HEK293 (cell line): ENCODE data around the gene SYTL2.
A peak's percentile ranks its signal among the peaks of the same experiment; 100 is the strongest.

ENCODE experiments used
- ELK4 ChIP-seq: IDR thresholded peaks from 2 replicates; pipeline ENCODE4 v1.6.1; 2011; ENCODE audit warnings: mild to moderate bottlenecking, low read depth, low read length, borderline replicate concordance
- GLI4 ChIP-seq: fragments of 450-650 bp; formaldehyde crosslinking; IDR thresholded peaks from 2 replicates; pipeline ENCODE4 v1.5.1; 2016; ENCODE audit warnings: missing biosample characterization, missing genetic modification characterization
- REPIN1 ChIP-seq: fragments of 450-650 bp; formaldehyde crosslinking; IDR thresholded peaks from 2 replicates; pipeline ENCODE4 v1.5.1; 2017; ENCODE audit warnings: missing biosample characterization, missing genetic modification characterization, low read depth
- SALL2 ChIP-seq: fragments of 450-650 bp; formaldehyde crosslinking; IDR thresholded peaks from 2 replicates; pipeline ENCODE4 v1.5.0; 2017; ENCODE audit warnings: missing biosample characterization, mild to moderate bottlenecking, missing genetic modification characterization, borderline replicate concordance
- SP7 ChIP-seq: fragments of 450-650 bp; formaldehyde crosslinking; IDR thresholded peaks from 2 replicates; pipeline ENCODE4 v1.5.1; 2016; ENCODE audit warnings: missing biosample characterization, missing genetic modification characterization
- WT1 ChIP-seq: fragments of 450-650 bp; formaldehyde crosslinking; IDR thresholded peaks from 2 replicates; pipeline ENCODE4 v1.5.1; 2016; ENCODE audit warnings: missing biosample characterization, missing genetic modification characterization
- YY1 ChIP-seq: fragments of 450-650 bp; formaldehyde crosslinking; IDR thresholded peaks from 2 replicates; pipeline ENCODE4 v1.5.1; 2018; ENCODE audit warnings: missing biosample characterization, missing genetic modification characterization
- ZBTB17 ChIP-seq: fragments of 450-650 bp; formaldehyde crosslinking; IDR thresholded peaks from 2 replicates; pipeline ENCODE4 v1.5.1; 2016; ENCODE audit warnings: missing biosample characterization, missing genetic modification characterization
- ZBTB6 ChIP-seq: fragments of 450-650 bp; formaldehyde crosslinking; IDR thresholded peaks from 2 replicates; pipeline ENCODE4 v1.5.1; 2017; ENCODE audit warnings: missing biosample characterization, missing genetic modification characterization
- ZFHX2 ChIP-seq: fragments of 450-650 bp; formaldehyde crosslinking; conservative IDR thresholded peaks from 2 replicates; pipeline ENCODE4 v1.5.1; 2016; ENCODE audit warnings: missing biosample characterization, missing genetic modification characterization
- ZIC2 ChIP-seq: fragments of 450-650 bp; formaldehyde crosslinking; IDR thresholded peaks from 2 replicates; pipeline ENCODE4 v1.5.1; 2016; ENCODE audit warnings: missing biosample characterization, missing genetic modification characterization
- ZNF10 ChIP-seq: fragments of 450-650 bp; formaldehyde crosslinking; IDR thresholded peaks from 2 replicates; pipeline ENCODE4 v1.5.1; 2017; ENCODE audit warnings: missing biosample characterization, missing genetic modification characterization
- ZNF2 ChIP-seq: fragments of 450-650 bp; formaldehyde crosslinking; IDR thresholded peaks from 2 replicates; pipeline ENCODE4 v1.5.1; 2016; ENCODE audit warnings: missing biosample characterization, missing genetic modification characterization
- ZNF335 ChIP-seq: fragments of 450-650 bp; formaldehyde crosslinking; conservative IDR thresholded peaks from 2 replicates; pipeline ENCODE4 v1.5.1; 2016; ENCODE audit warnings: missing biosample characterization, missing genetic modification characterization
- ZNF341 ChIP-seq: fragments of 450-650 bp; formaldehyde crosslinking; IDR thresholded peaks from 2 replicates; pipeline ENCODE4; 2016; ENCODE audit warnings: low read depth, missing biosample characterization, missing genetic modification characterization
- ZNF423 ChIP-seq: fragments of 450-650 bp; formaldehyde crosslinking; IDR thresholded peaks from 2 replicates; pipeline ENCODE4 v1.5.1; 2016; ENCODE audit warnings: missing biosample characterization, missing genetic modification characterization
- ZNF48 ChIP-seq: fragments of 450-650 bp; formaldehyde crosslinking; IDR thresholded peaks from 2 replicates; pipeline ENCODE4 v1.5.1; 2016; ENCODE audit warnings: missing biosample characterization, missing genetic modification characterization
- ZNF529 ChIP-seq: fragments of 450-650 bp; formaldehyde crosslinking; IDR thresholded peaks from 2 replicates; pipeline ENCODE4 v1.5.1; 2017; ENCODE audit warnings: missing genetic modification characterization, missing biosample characterization; ENCODE audit not compliant: insufficient replicate concordance
- ZNF580 ChIP-seq: fragments of 450-650 bp; formaldehyde crosslinking; IDR thresholded peaks from 2 replicates; pipeline ENCODE4 v1.5.1; 2016; ENCODE audit warnings: missing biosample characterization, missing genetic modification characterization
- ZNF624 ChIP-seq: fragments of 450-650 bp; formaldehyde crosslinking; IDR thresholded peaks from 2 replicates; pipeline ENCODE4 v1.5.1; 2017; ENCODE audit warnings: missing biosample characterization, missing genetic modification characterization
- ZNF629 ChIP-seq: fragments of 450-650 bp; formaldehyde crosslinking; IDR thresholded peaks from 2 replicates; pipeline ENCODE4 v1.5.1; 2017; ENCODE audit warnings: missing biosample characterization, missing genetic modification characterization
- ZNF654 ChIP-seq: fragments of 450-650 bp; formaldehyde crosslinking; IDR thresholded peaks from 2 replicates; pipeline ENCODE4 v1.5.1; 2016; ENCODE audit warnings: low read depth, missing biosample characterization, missing genetic modification characterization
- ZNF658 ChIP-seq: fragments of 450-650 bp; formaldehyde crosslinking; IDR thresholded peaks from 2 replicates; pipeline ENCODE4; 2016; ENCODE audit warnings: missing biosample characterization, missing genetic modification characterization
- ZNF76 ChIP-seq: fragments of 450-650 bp; formaldehyde crosslinking; IDR thresholded peaks from 2 replicates; pipeline ENCODE4; 2016; ENCODE audit warnings: low read depth, missing biosample characterization, missing genetic modification characterization, borderline replicate concordance
- ZNF777 ChIP-seq: fragments of 450-650 bp; formaldehyde crosslinking; IDR thresholded peaks from 2 replicates; pipeline ENCODE4 v1.5.1; 2017; ENCODE audit warnings: missing biosample characterization, missing genetic modification characterization, borderline replicate concordance
- ZNF785 ChIP-seq: fragments of 450-650 bp; formaldehyde crosslinking; IDR thresholded peaks from 2 replicates; pipeline ENCODE4 v1.5.1; 2016; ENCODE audit warnings: missing biosample characterization, missing genetic modification characterization
- ZSCAN30 ChIP-seq: fragments of 450-650 bp; IDR thresholded peaks from 2 replicates; pipeline ENCODE4 v1.5.1; 2018; ENCODE audit warnings: missing biosample characterization, mild to moderate bottlenecking, missing genetic modification characterization, moderate library complexity
- ZSCAN4 ChIP-seq: fragments of 450-650 bp; formaldehyde crosslinking; IDR thresholded peaks from 2 replicates; pipeline ENCODE4 v1.5.1; 2017; ENCODE audit warnings: missing biosample characterization, missing genetic modification characterization
- TF ChIP-seq, protein P1 (sequence below): fragments of 450-650 bp; formaldehyde crosslinking; IDR thresholded peaks from 2 replicates; pipeline ENCODE4 v1.5.1; 2016; ENCODE audit warnings: missing biosample characterization, missing genetic modification characterization
- TF ChIP-seq, protein P2 (sequence below): fragments of 450-650 bp; formaldehyde crosslinking; IDR thresholded peaks from 2 replicates; pipeline ENCODE4 v1.5.1; 2016; ENCODE audit warnings: missing biosample characterization, missing genetic modification characterization
- TF ChIP-seq, protein P3 (sequence below): fragments of 450-650 bp; formaldehyde crosslinking; IDR thresholded peaks from 2 replicates; pipeline ENCODE4 v1.5.1; 2016; ENCODE audit warnings: missing biosample characterization, missing genetic modification characterization

SYTL2 gene

DNA sequence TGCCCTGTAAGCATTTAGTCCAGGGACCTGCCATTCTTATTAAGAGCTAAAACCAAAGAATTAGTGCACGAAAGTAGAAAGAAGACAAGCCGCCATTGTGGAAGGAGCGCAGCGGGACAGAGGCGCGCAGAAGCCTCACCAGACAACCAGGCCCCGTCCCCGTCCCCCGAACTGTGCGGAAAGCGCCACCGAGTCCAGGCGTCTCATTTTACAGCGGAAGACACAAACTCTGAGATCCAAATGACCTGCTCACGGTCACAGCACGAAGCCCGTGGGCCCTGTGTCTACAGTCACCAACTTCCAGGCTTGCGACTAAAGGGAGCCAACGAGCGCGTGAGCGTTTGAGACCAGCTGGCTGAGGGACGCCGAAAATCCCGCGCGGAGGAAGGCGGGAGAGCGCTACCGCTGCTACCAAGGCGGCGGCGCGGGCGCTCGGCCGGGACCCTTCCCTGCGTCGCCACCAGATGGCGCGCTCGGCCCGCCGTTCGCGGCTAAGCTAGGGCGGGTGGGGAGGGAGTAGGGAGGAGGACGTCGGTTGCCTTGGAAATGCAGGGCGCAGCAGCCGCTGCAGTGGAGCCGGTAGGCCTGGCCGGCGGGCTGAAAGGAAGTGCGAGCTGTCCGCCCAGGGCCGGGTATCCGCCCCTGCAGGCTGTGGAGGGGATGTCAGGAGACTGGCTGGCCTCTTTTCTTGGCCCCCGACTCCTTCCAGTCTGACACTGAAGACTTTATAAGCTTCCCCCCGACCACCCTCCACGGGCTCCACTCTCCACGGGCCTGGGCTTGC lies 43.8 kb upstream of the SYTL2 start (continued):
- TF ChIP-seq, protein P1, sequence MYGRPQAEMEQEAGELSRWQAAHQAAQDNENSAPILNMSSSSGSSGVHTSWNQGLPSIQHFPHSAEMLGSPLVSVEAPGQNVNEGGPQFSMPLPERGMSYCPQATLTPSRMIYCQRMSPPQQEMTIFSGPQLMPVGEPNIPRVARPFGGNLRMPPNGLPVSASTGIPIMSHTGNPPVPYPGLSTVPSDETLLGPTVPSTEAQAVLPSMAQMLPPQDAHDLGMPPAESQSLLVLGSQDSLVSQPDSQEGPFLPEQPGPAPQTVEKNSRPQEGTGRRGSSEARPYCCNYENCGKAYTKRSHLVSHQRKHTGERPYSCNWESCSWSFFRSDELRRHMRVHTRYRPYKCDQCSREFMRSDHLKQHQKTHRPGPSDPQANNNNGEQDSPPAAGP = peak; percentile 69; the same call in 1 of the 2 replicates
- TF ChIP-seq ZSCAN30 (tag by site-specific recombination) (peak; percentile 43; the same call in 1 of the 2 replicates), ZBTB6 (tag by site-specific recombination) (no peak), ZNF48 (tag by site-specific recombination) (no peak), ZSCAN4 (no peak), ZBTB17 (tag by site-specific recombination) (peak; percentile 50), ZNF624 (no peak), ZNF341 (tag by site-specific recombination) (0 out of 2 replicates have a peak, but pooled peaks have one; percentile 24), ZNF2 (tag by site-specific recombination) (no peak), ZIC2 (tag by site-specific recombination) (no peak), REPIN1 (tag by site-specific recombination) (no peak), ZNF629 (tag by site-specific recombination) (0 out of 2 replicates have a peak, but pooled peaks have one; percentile 17), ZFHX2 (tag by site-specific recombination) (peak; percentile 25), ZNF76 (tag by site-specific recombination) (peak; percentile 41; the same call in 1 of the 2 replicates), GLI4 (no peak), ZNF10 (tag by site-specific recombination) (no peak), ZNF777 (tag by site-specific recombination) (no peak), SP7 (tag by site-specific recombination) (no peak; the same call in 1 of the 2 replicates), YY1 (tag by site-specific recombination) (0 out of 2 replicates have a peak, but pooled peaks have one; percentile 23), ZNF423 (tag by site-specific recombination) (no peak), ELK4 (no peak), ZNF580 (tag by site-specific recombination) (peak; percentile 78), ZNF658 (tag by site-specific recombination) (no peak), ZNF529 (tag by site-specific recombination) (no peak), ZNF335 (tag by site-specific recombination) (peak; percentile 51), WT1 (tag by site-specific recombination) (peak; percentile 66), ZNF654 (tag by site-specific recombination) (peak; percentile 50), SALL2 (tag by site-specific recombination) (no peak), ZNF785 (no peak)
- TF ChIP-seq, protein P2, sequence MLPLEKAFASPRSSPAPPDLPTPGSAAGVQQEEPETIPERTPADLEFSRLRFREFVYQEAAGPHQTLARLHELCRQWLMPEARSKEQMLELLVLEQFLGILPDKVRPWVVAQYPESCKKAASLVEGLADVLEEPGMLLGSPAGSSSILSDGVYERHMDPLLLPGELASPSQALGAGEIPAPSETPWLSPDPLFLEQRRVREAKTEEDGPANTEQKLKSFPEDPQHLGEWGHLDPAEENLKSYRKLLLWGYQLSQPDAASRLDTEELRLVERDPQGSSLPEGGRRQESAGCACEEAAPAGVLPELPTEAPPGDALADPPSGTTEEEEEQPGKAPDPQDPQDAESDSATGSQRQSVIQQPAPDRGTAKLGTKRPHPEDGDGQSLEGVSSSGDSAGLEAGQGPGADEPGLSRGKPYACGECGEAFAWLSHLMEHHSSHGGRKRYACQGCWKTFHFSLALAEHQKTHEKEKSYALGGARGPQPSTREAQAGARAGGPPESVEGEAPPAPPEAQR = no peak
- TF ChIP-seq, protein P3, sequence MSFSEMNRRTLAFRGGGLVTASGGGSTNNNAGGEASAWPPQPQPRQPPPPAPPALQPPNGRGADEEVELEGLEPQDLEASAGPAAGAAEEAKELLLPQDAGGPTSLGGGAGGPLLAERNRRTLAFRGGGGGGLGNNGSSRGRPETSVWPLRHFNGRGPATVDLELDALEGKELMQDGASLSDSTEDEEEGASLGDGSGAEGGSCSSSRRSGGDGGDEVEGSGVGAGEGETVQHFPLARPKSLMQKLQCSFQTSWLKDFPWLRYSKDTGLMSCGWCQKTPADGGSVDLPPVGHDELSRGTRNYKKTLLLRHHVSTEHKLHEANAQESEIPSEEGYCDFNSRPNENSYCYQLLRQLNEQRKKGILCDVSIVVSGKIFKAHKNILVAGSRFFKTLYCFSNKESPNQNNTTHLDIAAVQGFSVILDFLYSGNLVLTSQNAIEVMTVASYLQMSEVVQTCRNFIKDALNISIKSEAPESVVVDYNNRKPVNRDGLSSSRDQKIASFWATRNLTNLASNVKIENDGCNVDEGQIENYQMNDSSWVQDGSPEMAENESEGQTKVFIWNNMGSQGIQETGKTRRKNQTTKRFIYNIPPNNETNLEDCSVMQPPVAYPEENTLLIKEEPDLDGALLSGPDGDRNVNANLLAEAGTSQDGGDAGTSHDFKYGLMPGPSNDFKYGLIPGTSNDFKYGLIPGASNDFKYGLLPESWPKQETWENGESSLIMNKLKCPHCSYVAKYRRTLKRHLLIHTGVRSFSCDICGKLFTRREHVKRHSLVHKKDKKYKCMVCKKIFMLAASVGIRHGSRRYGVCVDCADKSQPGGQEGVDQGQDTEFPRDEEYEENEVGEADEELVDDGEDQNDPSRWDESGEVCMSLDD = no peak
